ENCODE results near the gene NWD2.

- no peak for TF ChIP-seq GATA2 (IDR thresholded peaks at IDR 0.05; ENCODE audit: low read depth, low read length)
- TF ChIP-seq GATA3 (IDR thresholded peaks at IDR 0.05; ENCODE audit: low read depth, low read length), result no peak
Observed at GRCh38 chr4:37299468-37299867, 54.9 kb downstream of the NWD2 start.

Data from SH-SY5Y (cell line).